GM23248 (cell line): Measurements from ENCODE around the gene PSMB3. TPM values are rescaled to one million over a fixed set of nuclear protein-coding genes. Genes with fewer than 3 reads are reported as not detected.
A peak's percentile ranks its signal among the peaks of the same experiment; 100 is the strongest.

Experiments
- DNase-seq: peaks from one replicate; pipeline ENCODE4 v3.0.0-alpha.2; 2015
- H2AFZ ChIP-seq: fragments of 200-600 bp; sonication (generic); 2 replicates; pipeline ENCODE4 v1.6.1; 2016; ENCODE audit warnings: antibody characterized with exemption
- H3F3A ChIP-seq: fragments of 200-600 bp; sonication (generic); 2 replicates; pipeline ENCODE4 v1.6.1; 2016; ENCODE audit warnings: mild to moderate bottlenecking, antibody characterized with exemption, mixed run types; ENCODE audit not compliant: insufficient read depth
- H3K27ac ChIP-seq: fragments of 200-600 bp; sonication (generic); 2 replicates; pipeline ENCODE4 v1.5.1; 2016; ENCODE audit warnings: mild to moderate bottlenecking
- H3K27me3 ChIP-seq: fragments of 200-600 bp; sonication (generic); replicated peaks from 2 replicates; pipeline ENCODE4 v1.6.1; 2016; ENCODE audit warnings: mild to moderate bottlenecking; ENCODE audit not compliant: insufficient read depth
- H3K36me3 ChIP-seq: fragments of 200-600 bp; sonication (generic); 2 replicates; pipeline ENCODE4 v1.6.1; 2016; ENCODE audit warnings: low read depth, mild to moderate bottlenecking
- H3K4me1 ChIP-seq: fragments of 200-600 bp; sonication (generic); 2 replicates; pipeline ENCODE4 v1.6.1; 2016; ENCODE audit warnings: mild to moderate bottlenecking; ENCODE audit not compliant: insufficient read depth
- H3K4me2 ChIP-seq: fragments of 200-600 bp; sonication (generic); one replicate; pipeline ENCODE4 v1.6.1; 2016; ENCODE audit warnings: mild to moderate bottlenecking; ENCODE audit not compliant: unreplicated experiment
- H3K4me3 ChIP-seq: fragments of 200-600 bp; sonication (generic); 2 replicates; pipeline ENCODE4 v1.5.1; 2016; ENCODE audit warnings: mild to moderate bottlenecking
- H3K79me2 ChIP-seq: fragments of 200-600 bp; sonication (generic); 2 replicates; pipeline ENCODE4 v1.6.1; 2016; ENCODE audit warnings: mild to moderate bottlenecking; ENCODE audit not compliant: insufficient read depth
- H3K9ac ChIP-seq: fragments of 200-600 bp; sonication (generic); 2 replicates; pipeline ENCODE4 v1.6.1; 2016; ENCODE audit warnings: mild to moderate bottlenecking
- H3K9me2 ChIP-seq: fragments of 200-600 bp; sonication (generic); 2 replicates; pipeline ENCODE4 v1.6.1; 2016; ENCODE audit warnings: mixed run types, mild to moderate bottlenecking, moderate library complexity; ENCODE audit not compliant: insufficient read depth
- H3K9me3 ChIP-seq: fragments of 200-600 bp; sonication (generic); one replicate; pipeline ENCODE4 v1.6.1; 2017; ENCODE audit warnings: low read depth
- H4K20me1 ChIP-seq: fragments of 200-600 bp; sonication (generic); 2 replicates; pipeline ENCODE4 v1.6.0; 2016; ENCODE audit not compliant: insufficient read depth
- EZH2 ChIP-seq: fragments of 200-600 bp; sonication (generic); IDR thresholded peaks from 2 replicates; pipeline ENCODE4 v1.6.1; 2018; ENCODE audit warnings: antibody characterized with exemption, mild to moderate bottlenecking; ENCODE audit not compliant: insufficient read depth, poor library complexity, severe bottlenecking
- EZH2phosphoT487 ChIP-seq: fragments of 200-600 bp; sonication (generic); IDR thresholded peaks from 2 replicates; pipeline ENCODE4 v1.6.1; 2018; ENCODE audit warnings: antibody characterized with exemption, moderate library complexity, mild to moderate bottlenecking, low read depth; ENCODE audit not compliant: insufficient read depth
- WGBS, 2 experiments: methylation state at CpG; one replicate each; pipeline ENCODE4 v1.1.6; 2015 to 2017; ENCODE audit warnings: low lambda C conversion rate in 2 of 2, low coverage in 1 of 2; ENCODE audit errors: missing lambda C conversion rate in 2 of 2; 5-methylcytosine and 5-hydroxymethylcytosine counted together
- in situ Hi-C: fragments of 300-500 bp; cut with MboI; formaldehyde crosslinking; loops from 2 replicates; pipeline ENCODE4 v1.15.0; 2020
- polyA plus RNA-seq: library from polyadenylated mRNA; unstranded; fragments of >200 nt; fragmentation: Nextera tagmentation; extraction: Ambion mirVana; gene quantifications from 2 replicates; pipeline ENCODE4 v1.2.1, GENCODE V29; 2016
- total RNA-seq: library from RNA; depleted of rRNA; stranded (reverse); fragments of >200 nt; shearing (Covaris generic); gene quantifications from 2 replicates; pipeline ENCODE4 v1.2.3, GENCODE V29; 2014

Gene PSMB3
- total and polyA plus RNA-seq, 2 experiments from 2014 or later = 149 to 310 TPM

- H3K4me1 ChIP-seq = peaks cover 20% of the 10 kb centered on the region
- H3K9me2 ChIP-seq = no peaks in the 10 kb centered on the region
- H3K9ac ChIP-seq = peak overlapping the region; percentile 75
- peak; percentile 65 for DNase-seq
- peak overlapping the region; percentile 76 for H3K4me3 ChIP-seq
- H3F3A ChIP-seq = peaks cover 4% of the 10 kb centered on the region; the same call in 1 of the 2 replicates
- 0 to 2% methylated on average over 61 to 68 of the region's 79 CpGs for WGBS, 2 experiments
- H3K27ac ChIP-seq = peak overlapping the region; percentile 50
- no peaks in the 10 kb centered on the region for H3K36me3 ChIP-seq
- in situ Hi-C loops = no loop called here
- peak overlapping the region; percentile 96 for H3K4me2 ChIP-seq
- TF ChIP-seq EZH2phosphoT487 = no peak
- TF ChIP-seq EZH2 = no peak
- H4K20me1 ChIP-seq = no peaks in the 10 kb centered on the region
- H3K79me2 ChIP-seq = peaks cover 55% of the 10 kb centered on the region
- no peaks in the 10 kb centered on the region for H3K27me3 ChIP-seq
- peak overlapping the region; percentile 78 for H2AFZ ChIP-seq
- H3K9me3 ChIP-seq = no peaks in the 10 kb centered on the region
Measured at GRCh38 chr17:38749223-38750043, 3.1 kb upstream of the PSMB3 start.

GRCh38 chr17:38750044-38750311 is 2.6 kb upstream of the PSMB3 start:
- WGBS, 2 experiments = 5 to 10% methylated on average over 10 to 12 of the region's 12 CpGs
- peaks cover 20% of the 10 kb centered on the region for H3K4me1 ChIP-seq
- in situ Hi-C loops = no loop called here

GRCh38 chr17:38750312-38751121 is 2.0 kb upstream of the PSMB3 start:
- TF ChIP-seq EZH2phosphoT487 = no peak
- TF ChIP-seq EZH2 = no peak
- peaks cover 20% of the 10 kb centered on the region for H3K4me1 ChIP-seq
- H3K9ac ChIP-seq = peak overlapping the region; percentile 39; the same call in 1 of the 2 replicates
- in situ Hi-C loops = no loop called here
- peaks cover 52% of the 10 kb centered on the region for H3K79me2 ChIP-seq
- no peak overlapping the region for H3K27ac ChIP-seq
- no peaks in the 10 kb centered on the region for H4K20me1 ChIP-seq
- H2AFZ ChIP-seq = peak overlapping the region; percentile 78
- peaks cover 4% of the 10 kb centered on the region; the same call in 1 of the 2 replicates for H3F3A ChIP-seq
- H3K9me3 ChIP-seq = no peaks in the 10 kb centered on the region
- peaks cover 4% of the 10 kb centered on the region; the same call in 1 of the 2 replicates for H3K36me3 ChIP-seq
- DNase-seq = peak; percentile 43
- WGBS, 2 experiments = 47 to 49% methylated on average over 28 of the region's 28 CpGs
- peak overlapping the region; percentile 76 for H3K4me3 ChIP-seq
- no peaks in the 10 kb centered on the region for H3K27me3 ChIP-seq
- H3K4me2 ChIP-seq = peak overlapping the region; percentile 96
- H3K9me2 ChIP-seq = no peaks in the 10 kb centered on the region

More at GRCh38 chr17:38750044-38750311, 2.6 kb upstream of the PSMB3 start:
- no peak for DNase-seq
- TF ChIP-seq EZH2 (no peak), EZH2phosphoT487 (no peak)
- peaks cover 55% of the 10 kb centered on the region for H3K79me2 ChIP-seq
- peak overlapping the region; percentile 75; the same call in 1 of the 2 replicates for H3K9ac ChIP-seq
- H3K9me2 ChIP-seq = no peaks in the 10 kb centered on the region
- H4K20me1 ChIP-seq = no peaks in the 10 kb centered on the region
- no peak overlapping the region for H3K27ac ChIP-seq
- peak overlapping the region; percentile 96 for H3K4me2 ChIP-seq
- peaks cover 4% of the 10 kb centered on the region; the same call in 1 of the 2 replicates for H3F3A ChIP-seq
- no peaks in the 10 kb centered on the region for H3K27me3 ChIP-seq
- H2AFZ ChIP-seq = peak overlapping the region; percentile 78; the same call in 1 of the 2 replicates
- H3K36me3 ChIP-seq = peaks cover 1% of the 10 kb centered on the region; the same call in 1 of the 2 replicates
- no peaks in the 10 kb centered on the region for H3K9me3 ChIP-seq
- peak overlapping the region; percentile 76 for H3K4me3 ChIP-seq

- TF ChIP-seq EZH2phosphoT487 (no peak), EZH2 (no peak)
- Histone ChIP-seq H2AFZ (peak overlapping the region; percentile 65), H3K27ac (peak overlapping the region; percentile 26; the same call in 1 of the 2 replicates), H3K36me3 (peaks cover 10% of the 10 kb centered on the region; the same call in 1 of the 2 replicates), H3F3A (peaks cover 4% of the 10 kb centered on the region; the same call in 1 of the 2 replicates), H3K79me2 (peaks cover 52% of the 10 kb centered on the region), H3K27me3 (no peaks in the 10 kb centered on the region), H4K20me1 (no peaks in the 10 kb centered on the region), H3K4me2 (peak overlapping the region; percentile 96), H3K9me3 (no peaks in the 10 kb centered on the region), H3K4me3 (peak overlapping the region; percentile 76), H3K9me2 (no peaks in the 10 kb centered on the region), H3K4me1 (peaks cover 16% of the 10 kb centered on the region), H3K9ac (peak overlapping the region; percentile 39; the same call in 1 of the 2 replicates)
- 2 to 3% methylated on average over 9 to 10 of the region's 10 CpGs for WGBS, 2 experiments
- in situ Hi-C loops = no loop called here
- peak; percentile 63 for DNase-seq
Measured at GRCh38 chr17:38751144-38751807, 1.3 kb upstream of the PSMB3 start.
